Stomach (tissue), 4 donors: ENCODE results near the gene MYO5C.
"Not testable (repeated sequence)": the region's sequence is repeated elsewhere in the genome, so short reads cannot be mapped to it uniquely, and the experiment has no call there.

Source experiments
- CTCF ChIP-seq, 7 experiments: fragments of 450-650 bp in 4 of 7; fragments of 200-600 bp in 3 of 7; sonication (generic) in 3 of 7; IDR thresholded peaks; one replicate each; pipeline ENCODE4 v1.5.1; 2016 to 2019; ENCODE audit warnings: antibody characterized with exemption in 7 of 7, control low read depth in 2 of 7, mild to moderate bottlenecking in 1 of 7
- POLR2A ChIP-seq, 4 donors: fragments of 450-650 bp; IDR thresholded peaks; one replicate each; pipeline ENCODE4 v1.6.1; 2016; ENCODE audit warnings: antibody characterized with exemption in 4 of 4, control low read depth in 2 of 4, mild to moderate bottlenecking in 1 of 4, moderate library complexity in 1 of 4

DNA sequence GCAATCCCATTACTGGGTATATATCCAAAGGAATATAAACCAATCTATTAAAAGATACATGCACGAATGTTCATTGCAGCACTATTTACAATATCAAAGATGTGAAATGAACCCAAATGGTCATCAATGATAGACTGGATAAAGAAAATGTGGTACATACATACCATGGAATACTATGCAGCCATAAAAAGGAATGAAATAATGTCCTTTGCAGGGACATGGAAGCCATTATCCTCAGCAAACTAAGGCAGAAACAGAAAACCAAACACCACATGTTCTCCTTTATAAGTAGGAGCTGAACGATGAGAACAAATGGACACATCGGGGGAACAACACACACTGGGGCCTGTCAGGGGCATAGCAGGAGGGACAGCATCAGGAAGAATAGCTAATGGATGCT is 125.4 kb downstream of the MYO5C start:
- not testable (repeated sequence) for TF ChIP-seq CTCF, POLR2A (IDR thresholded peaks at IDR 0.05)
